PFSK-1 (cell line): ENCODE data around the gene SLX9.

ENCODE experiments used
- FOXP2 ChIP-seq: optimal IDR thresholded peaks from 2 replicates; pipeline ENCODE3; 2011; ENCODE audit warnings: borderline replicate concordance, control low read depth, inconsistent platforms; ENCODE audit not compliant: insufficient read depth; ENCODE audit errors: extremely low read length, extremely low read depth
- POLR2AphosphoS5 ChIP-seq: IDR thresholded peaks from 2 replicates; pipeline ENCODE4 v1.6.1; 2012; ENCODE audit warnings: low read depth, mild to moderate bottlenecking, control low read depth, low read length, moderate library complexity
- REST ChIP-seq, 2 experiments: IDR thresholded peaks; 2 replicates each; pipeline versions ENCODE4 v1.6.1 to v1.8.0; 2011 to 2012; ENCODE audit warnings: low read depth in 2 of 2, low read length in 2 of 2, control low read depth in 1 of 2, inconsistent platforms in 1 of 2, mild to moderate bottlenecking in 1 of 2, moderate library complexity in 1 of 2; ENCODE audit not compliant: insufficient read depth in 1 of 2
- SIN3A ChIP-seq: IDR thresholded peaks from 2 replicates; pipeline ENCODE4 v1.6.1; 2012; ENCODE audit warnings: mild to moderate bottlenecking, low read length, moderate library complexity, borderline replicate concordance; ENCODE audit not compliant: insufficient read depth
- TAF1 ChIP-seq: IDR thresholded peaks from 2 replicates; pipeline ENCODE4 v1.6.1; 2012; ENCODE audit warnings: low read length, control low read depth, borderline replicate concordance; ENCODE audit not compliant: insufficient read depth

SLX9 gene

GRCh38 chr21:44957047-44957831, 17.4 kb downstream of the SLX9 start:
- TF ChIP-seq TAF1, result no peak
- no peak for TF ChIP-seq POLR2AphosphoS5
- TF ChIP-seq REST (IDR thresholded peaks at IDR 0.05; ENCODE audit: insufficient read depth in 1 of 2, low read depth in 2 of 2, low read length in 2 of 2), result no peak
- TF ChIP-seq FOXP2, result no peak
- no peak for TF ChIP-seq SIN3A

DNA sequence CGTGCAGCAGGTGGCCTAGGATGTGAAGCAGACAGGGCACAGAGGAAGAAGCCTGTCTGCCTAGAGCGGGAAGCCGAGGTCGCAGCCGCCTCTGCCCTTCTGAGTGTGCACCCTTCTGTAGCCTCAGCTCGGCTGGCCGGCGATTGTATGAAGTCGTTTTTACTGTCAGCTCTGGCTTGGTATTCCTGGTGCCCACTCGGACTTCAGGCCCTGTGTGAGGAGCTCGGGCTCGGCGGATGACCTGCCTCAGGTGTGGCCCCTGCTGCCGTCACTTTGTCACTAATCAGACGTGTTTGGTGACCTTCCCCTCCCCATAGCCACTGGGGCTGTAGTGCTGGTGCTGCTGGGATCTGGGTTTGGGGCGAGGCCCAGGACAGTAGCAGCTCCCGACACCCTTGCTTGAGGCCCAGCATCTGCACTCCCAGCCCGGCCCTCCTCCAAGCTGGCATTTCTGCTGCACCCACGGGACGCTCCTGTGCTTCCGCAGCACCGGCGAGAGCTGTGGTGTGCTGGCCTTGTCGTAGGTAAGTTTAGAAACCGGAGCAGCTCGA, 18.1 kb downstream of the SLX9 start:
- TF ChIP-seq REST (IDR thresholded peaks at IDR 0.05; ENCODE audit: insufficient read depth in 1 of 2, low read depth in 2 of 2, low read length in 2 of 2), result no peak
- TF ChIP-seq FOXP2, result no peak
- TF ChIP-seq TAF1, result no peak
- TF ChIP-seq SIN3A, result no peak
- no peak for TF ChIP-seq POLR2AphosphoS5

DNA sequence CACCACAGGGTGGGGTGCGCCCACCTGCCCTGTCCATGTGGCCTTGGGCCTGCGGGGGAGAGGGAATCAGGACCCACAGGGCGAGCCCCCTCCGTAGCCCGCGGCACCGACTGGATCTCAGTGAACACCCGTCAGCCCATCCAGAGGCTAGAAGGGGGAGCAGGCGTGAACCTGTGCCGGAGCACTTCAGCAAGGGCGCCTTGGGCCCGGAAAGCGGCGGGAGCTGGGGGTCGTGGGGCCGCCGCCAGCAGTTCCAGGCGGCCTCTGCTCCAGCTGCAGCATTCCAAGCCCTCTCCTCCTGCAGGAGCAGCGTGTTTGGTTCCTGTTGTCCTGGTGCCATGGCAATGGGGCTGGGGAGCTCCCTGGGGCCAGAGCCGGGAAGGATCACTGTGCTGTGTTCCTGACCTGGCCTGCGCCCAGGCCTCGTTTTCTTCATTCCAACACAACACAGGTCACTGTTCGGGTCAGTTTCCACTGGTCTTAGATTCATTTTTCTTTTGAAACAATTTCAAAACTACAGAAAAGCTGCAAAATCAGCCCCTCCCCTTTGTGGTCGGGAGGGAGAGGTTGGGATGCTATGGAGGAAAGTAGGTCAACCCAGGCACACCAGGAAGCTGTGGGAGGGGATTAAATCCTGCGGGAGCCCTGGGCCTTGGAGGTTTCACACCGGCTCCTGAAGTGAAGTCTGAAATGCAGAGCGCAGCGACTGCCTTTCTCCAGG, 18.8 kb downstream of the SLX9 start:
- TF ChIP-seq TAF1, result no peak
- TF ChIP-seq SIN3A, result no peak
- no peak for TF ChIP-seq POLR2AphosphoS5
- TF ChIP-seq REST (IDR thresholded peaks at IDR 0.05; ENCODE audit: insufficient read depth in 1 of 2, low read depth in 2 of 2, low read length in 2 of 2), result no peak
- TF ChIP-seq FOXP2, result no peak

DNA sequence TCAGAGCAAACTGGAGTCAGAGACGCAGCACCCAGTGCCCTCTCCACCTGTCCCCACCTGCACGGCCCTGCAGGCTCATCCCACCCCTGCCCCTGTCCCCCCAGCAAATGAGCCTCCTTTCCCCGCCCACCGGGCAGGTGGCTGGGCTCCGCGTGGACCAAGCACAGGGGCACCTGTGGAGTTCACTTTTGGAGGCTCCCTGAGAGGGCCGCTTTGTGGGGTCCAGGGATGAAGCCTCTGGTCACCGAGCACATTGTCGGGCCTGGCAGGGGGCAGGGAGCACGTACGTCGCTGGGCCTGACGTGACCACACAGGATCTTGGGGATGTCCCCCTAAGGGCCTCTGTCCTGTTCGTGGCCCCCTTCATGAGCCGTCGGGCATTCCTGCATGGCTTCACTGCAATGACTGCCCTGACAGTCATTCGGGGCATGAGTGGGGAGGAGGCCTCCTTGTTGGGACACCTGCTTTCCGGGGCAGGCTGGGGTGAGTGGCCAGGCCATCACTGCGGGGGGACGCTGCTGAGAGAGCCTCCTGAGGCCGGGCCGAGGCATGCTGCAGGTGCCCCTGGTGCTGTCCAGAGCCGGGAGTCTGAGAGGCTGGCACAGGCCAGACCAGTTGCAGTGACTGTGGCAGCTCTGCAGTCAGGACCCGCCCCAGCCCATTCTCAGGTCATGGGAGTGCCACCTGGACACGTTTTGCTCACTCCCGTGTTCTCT, 19.7 kb downstream of the SLX9 start:
- TF ChIP-seq POLR2AphosphoS5, result no peak
- no peak for TF ChIP-seq SIN3A
- no peak for TF ChIP-seq FOXP2
- no peak for TF ChIP-seq REST (IDR thresholded peaks at IDR 0.05; ENCODE audit: insufficient read depth in 1 of 2, low read depth in 2 of 2, low read length in 2 of 2)
- TF ChIP-seq TAF1, result no peak
